ENCODE results near the gene CCND2. TPM values are rescaled to one million over a fixed set of nuclear protein-coding genes. Genes with fewer than 3 reads are reported as not detected.

Gene CCND2
- total and polyA plus RNA-seq, 2 of the 8 experiments (the other 6 are each of a cell fraction or from before 2014, with no cell fraction given), result 41.7 to 223 TPM

- TF ChIP-seq RAD21 (IDR thresholded peaks at IDR 0.05 in 1 of 2, conservative IDR thresholded peaks at IDR 0.05 in 1 of 2; ENCODE audit: low read depth in 2 of 2, low read length in 2 of 2) (no peak), FOSL1 (IDR thresholded peaks at IDR 0.05; ENCODE audit: insufficient read depth, low read depth, low read length) (no peak), BACH1 (IDR thresholded peaks at IDR 0.05; ENCODE audit: low read length) (no peak), TEAD4 (IDR thresholded peaks at IDR 0.05; ENCODE audit: low read depth, low read length) (no peak)
These were observed 46.5 kb upstream of the CCND2 start (continued) for GRCh38 chr12:4227046-4227445.
